Fibroblast of villous mesenchyme (primary cell): ENCODE data around the gene PSMA5. TPM values are rescaled to one million over a fixed set of nuclear protein-coding genes. Genes with fewer than 3 reads are reported as not detected.

Experiments used
- DNase-seq: peaks from one replicate; pipeline ENCODE4 v3.0.0-alpha.2; 2010; ENCODE audit warnings: low read depth
- H3K4me3 ChIP-seq: 2 replicates; pipeline ENCODE4 v1.5.1; 2011; ENCODE audit warnings: low read depth, mild to moderate bottlenecking, low read length
- total RNA-seq: library from RNA; depleted of rRNA; stranded (reverse); fragments of >200 nt; gene quantifications from 2 replicates; pipeline ENCODE4 v1.2.3, GENCODE V29; 2012
- TF ChIP-seq, protein P1 (sequence below): IDR thresholded peaks from 2 replicates; pipeline ENCODE4 v1.5.1; 2012; ENCODE audit warnings: low read depth, mild to moderate bottlenecking, low read length; ENCODE audit not compliant: insufficient read depth

Gene PSMA5
- total RNA-seq, 1 donor = 119 TPM

DNA sequence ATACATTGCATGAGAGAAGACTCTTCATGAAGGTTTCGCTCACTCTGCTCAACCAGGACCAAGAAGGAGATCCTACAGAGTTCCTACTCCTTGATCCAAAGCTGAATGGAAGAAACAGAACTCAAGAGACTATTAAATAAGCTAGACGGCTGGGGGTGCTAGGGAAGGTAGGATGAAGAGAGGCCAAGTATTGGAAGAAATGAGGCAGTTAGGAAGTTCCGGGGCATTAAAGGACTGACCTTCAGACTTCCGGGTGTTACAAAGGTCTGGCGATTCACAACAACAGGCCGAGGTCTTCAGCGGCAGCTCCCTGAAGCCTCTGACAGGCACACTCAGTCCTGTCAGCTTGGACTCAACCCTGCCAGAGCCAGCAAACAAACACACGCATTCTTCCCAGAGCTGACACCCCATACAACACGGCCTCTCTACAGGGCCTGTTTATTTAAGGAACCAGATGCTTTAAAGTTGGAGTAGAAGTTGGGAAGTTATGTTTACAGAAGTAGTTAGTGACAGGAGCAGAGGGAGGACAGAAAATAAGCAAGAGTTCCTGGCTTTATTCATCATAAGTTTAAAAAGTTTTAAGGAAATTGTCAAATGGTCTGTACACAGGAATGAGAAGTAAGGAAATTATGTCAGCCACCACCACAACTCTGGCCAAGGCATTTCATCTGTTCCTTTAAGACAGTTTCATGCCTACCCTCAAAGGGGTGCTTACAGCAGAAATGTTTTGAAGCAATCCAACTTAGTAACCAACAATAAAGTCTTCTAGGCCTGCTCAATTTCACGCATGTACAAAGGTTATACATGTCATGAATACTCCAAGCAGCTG, 33.2 kb downstream of the PSMA5 start:
- DNase-seq = peak; percentile 79
- peak overlapping the region; percentile 37 for H3K4me3 ChIP-seq
- TF ChIP-seq, protein P1, sequence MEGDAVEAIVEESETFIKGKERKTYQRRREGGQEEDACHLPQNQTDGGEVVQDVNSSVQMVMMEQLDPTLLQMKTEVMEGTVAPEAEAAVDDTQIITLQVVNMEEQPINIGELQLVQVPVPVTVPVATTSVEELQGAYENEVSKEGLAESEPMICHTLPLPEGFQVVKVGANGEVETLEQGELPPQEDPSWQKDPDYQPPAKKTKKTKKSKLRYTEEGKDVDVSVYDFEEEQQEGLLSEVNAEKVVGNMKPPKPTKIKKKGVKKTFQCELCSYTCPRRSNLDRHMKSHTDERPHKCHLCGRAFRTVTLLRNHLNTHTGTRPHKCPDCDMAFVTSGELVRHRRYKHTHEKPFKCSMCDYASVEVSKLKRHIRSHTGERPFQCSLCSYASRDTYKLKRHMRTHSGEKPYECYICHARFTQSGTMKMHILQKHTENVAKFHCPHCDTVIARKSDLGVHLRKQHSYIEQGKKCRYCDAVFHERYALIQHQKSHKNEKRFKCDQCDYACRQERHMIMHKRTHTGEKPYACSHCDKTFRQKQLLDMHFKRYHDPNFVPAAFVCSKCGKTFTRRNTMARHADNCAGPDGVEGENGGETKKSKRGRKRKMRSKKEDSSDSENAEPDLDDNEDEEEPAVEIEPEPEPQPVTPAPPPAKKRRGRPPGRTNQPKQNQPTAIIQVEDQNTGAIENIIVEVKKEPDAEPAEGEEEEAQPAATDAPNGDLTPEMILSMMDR = no peak

DNA sequence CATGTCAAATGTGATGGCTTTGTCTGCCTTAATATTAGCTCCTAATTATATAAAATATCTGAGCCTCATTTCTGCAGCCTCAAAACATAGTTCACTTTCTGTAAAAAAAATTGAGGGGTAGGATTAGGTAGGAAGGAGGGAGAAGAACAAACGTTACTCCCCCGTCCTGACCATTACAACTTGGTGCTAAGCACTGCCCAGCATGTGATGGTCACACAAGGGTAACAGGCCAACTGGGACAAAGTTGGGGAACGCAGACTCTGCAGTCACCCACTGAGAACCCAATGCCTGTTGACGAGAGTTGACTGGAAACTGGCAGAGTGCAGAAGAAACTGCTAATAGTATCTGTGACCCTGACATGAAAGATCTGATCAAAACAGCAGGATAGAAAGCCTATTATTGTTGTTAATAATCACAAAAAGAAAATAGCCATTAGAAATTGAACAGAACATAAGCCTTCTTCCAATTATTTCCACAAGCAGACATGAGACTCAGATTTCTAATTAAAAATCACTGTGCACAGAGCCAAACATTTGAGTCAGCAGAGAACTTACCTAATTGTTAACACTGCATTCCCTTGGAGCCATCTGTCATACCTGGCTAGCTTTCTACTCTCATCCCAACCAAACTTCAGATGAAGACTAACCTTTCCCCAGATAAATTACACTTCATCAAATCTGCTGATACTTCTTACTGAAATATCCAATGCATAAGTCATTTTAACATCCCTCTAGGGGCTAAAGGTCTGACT, 34.0 kb downstream of the PSMA5 start:
- TF ChIP-seq, protein P1 = no peak
- peak overlapping the region; percentile 37 for H3K4me3 ChIP-seq
- DNase-seq = no peak

DNA sequence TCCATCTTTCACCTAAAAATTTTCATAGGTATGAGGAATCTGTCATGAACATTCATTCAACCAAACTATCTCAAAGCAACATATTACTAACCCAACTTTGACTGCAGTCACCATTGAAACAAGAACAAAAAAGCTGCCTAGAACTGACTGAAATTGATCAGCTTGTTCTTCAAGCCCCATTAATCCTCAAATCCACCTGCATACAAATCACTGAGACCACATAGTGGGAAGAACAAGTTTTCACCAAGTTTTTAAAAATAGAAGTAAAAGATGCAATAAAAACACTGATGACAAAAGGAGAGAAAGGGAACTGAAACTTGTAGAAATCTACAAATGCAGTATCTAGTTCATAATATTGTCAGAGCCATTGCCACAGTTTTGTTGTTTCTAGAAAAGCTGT, 34.6 kb downstream of the PSMA5 start:
- TF ChIP-seq, protein P1 = no peak
- DNase-seq = no peak
- H3K4me3 ChIP-seq = peak overlapping the region; percentile 3

DNA sequence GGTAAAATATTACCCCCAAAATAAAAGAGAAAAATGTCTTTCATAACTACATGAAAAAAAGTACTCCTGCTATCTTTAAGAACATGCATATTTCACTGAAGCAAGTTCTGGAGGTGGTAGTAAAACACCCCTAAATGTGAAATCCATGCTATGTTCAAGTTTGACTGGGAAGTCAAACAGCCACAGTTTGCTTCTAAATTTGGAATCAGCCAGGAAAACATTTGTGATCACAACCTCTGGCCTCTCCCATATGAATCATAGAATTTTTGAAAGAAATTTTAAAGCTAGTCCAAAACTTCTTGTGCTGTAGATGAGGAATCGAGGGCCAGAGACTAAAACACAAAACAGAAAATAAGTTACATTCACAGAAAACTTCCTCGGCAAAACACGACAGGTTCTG, 35.1 kb downstream of the PSMA5 start:
- DNase-seq = peak; percentile 63
- TF ChIP-seq, protein P1 = no peak
- H3K4me3 ChIP-seq = peak overlapping the region; percentile 3

DNA sequence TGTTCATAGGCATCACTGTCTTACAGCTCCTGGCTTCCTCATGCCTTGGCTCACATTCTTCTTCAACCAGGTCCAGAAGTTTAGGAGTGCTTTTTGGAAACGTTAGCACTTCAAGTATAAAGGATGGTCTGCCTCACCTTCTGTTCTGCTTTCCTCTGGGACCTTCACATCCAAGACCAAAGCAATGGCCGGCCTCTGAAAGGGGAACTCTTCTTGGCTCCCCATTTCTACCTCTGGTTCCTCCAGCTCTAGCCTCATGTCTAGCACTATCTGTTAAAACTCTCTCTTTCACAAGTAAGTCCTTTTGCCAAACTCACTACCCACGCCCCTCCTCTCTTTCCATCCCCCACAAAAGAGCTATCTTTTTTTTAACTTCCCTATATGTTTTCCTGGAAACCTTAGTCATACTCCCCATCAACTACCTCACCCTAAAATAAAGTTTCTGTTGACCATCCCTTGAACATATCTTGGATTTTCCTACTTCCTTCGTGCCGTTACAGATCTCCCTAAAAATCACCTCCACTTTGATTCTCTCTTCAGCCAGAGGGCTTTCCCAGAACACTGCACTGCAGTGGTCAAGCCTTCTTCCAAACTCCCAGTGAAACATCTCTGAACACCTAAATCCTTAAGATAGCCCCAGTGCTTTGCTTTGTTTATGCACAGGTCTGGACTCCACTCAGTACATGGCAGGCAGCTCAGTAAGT, 36.5 kb downstream of the PSMA5 start:
- no peak for DNase-seq
- TF ChIP-seq, protein P1 = no peak
- no peak overlapping the region for H3K4me3 ChIP-seq

DNA sequence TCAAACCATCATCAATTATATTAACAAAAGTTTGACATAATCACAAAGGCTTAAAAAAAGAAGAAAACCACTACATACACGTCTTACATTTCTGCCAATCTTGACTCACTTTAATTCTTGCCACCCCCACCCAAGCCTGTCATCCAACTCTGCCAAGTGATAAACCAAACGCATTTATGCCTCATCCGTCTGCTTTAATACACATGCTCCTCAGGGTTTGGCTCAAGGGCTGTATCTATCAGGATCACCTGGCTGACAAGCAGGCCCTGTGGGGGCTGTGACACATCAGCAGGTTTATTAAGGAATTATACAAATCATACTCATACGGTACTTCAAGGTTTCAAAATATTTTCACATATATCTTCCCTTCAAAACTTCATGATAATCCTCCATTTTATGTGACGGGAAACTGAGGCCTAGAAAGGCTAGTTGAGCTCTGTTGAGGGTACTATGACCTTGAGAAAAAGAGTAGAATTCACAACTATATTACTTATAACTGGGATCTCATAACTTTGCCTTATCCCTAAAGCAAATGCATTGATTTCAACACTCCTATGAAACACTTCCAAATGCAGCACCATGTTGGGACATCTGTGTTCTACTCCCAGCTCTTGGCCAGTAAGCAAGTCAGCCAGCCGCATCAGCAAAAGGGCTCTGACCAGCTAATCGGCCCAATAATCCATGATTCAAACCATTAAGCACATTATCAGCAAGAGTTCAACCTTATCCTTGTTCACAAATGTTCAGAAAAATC, 37.2 kb downstream of the PSMA5 start:
- peak; percentile 52 for DNase-seq
- TF ChIP-seq, protein P1 = no peak
- no peak overlapping the region for H3K4me3 ChIP-seq
